AG08395 (cell line): ENCODE data around the gene CSRNP2.

Source experiments
- DNase-seq: peaks from one replicate; pipeline ENCODE4 v3.0.0; 2012; ENCODE audit warnings: mixed read lengths, low spot score

CSRNP2 gene

GRCh38 chr12:51077930-51078329 lies 5.5 kb downstream of the CSRNP2 start:
- DNase-seq, result peak; percentile 55

GRCh38 chr12:51076236-51076930 lies 7.0 kb downstream of the CSRNP2 start:
- no peak for DNase-seq

- no peak for DNase-seq
These were observed 8.0 kb downstream of the CSRNP2 start for GRCh38 chr12:51075390-51075789.

- DNase-seq, result no peak
These were observed 11.7 kb downstream of the CSRNP2 start for GRCh38 chr12:51071663-51072062.

GRCh38 chr12:51070004-51070403 lies 13.4 kb downstream of the CSRNP2 start:
- DNase-seq, result no peak

- DNase-seq, result no peak
These were observed 15.6 kb downstream of the CSRNP2 start for GRCh38 chr12:51067771-51068170.

- DNase-seq, result no peak
These were observed 16.2 kb downstream of the CSRNP2 start for GRCh38 chr12:51067229-51067628.

- DNase-seq, result no peak
These were observed 17.9 kb downstream of the CSRNP2 start for GRCh38 chr12:51065530-51065929.

GRCh38 chr12:51062631-51063397 lies 20.6 kb downstream of the CSRNP2 start:
- no peak for DNase-seq

- no peak for DNase-seq
These were observed 24.3 kb downstream of the CSRNP2 start for GRCh38 chr12:51059086-51059485.

- DNase-seq, result peak; percentile 48
These were observed 27.2 kb downstream of the CSRNP2 start for GRCh38 chr12:51056242-51056641.

GRCh38 chr12:51055060-51055459 lies 28.3 kb downstream of the CSRNP2 start:
- no peak for DNase-seq

- no peak for DNase-seq
These were observed 31.6 kb downstream of the CSRNP2 start for GRCh38 chr12:51051787-51052186.

- no peak for DNase-seq
These were observed 33.9 kb downstream of the CSRNP2 start for GRCh38 chr12:51049525-51049924.

- no peak for DNase-seq
These were observed 34.6 kb downstream of the CSRNP2 start for GRCh38 chr12:51048661-51049251.

GRCh38 chr12:51047655-51048540 lies 35.5 kb downstream of the CSRNP2 start, which contains the start of gene LETMD1:
TSS of gene LETMD1 (plus strand) at chr12:51048327. CDS start at chr12:51048357, 30 bp downstream.
- DNase-seq, result peak; percentile 98

- DNase-seq, result no peak
These were observed 47.1 kb downstream of the CSRNP2 start for GRCh38 chr12:51036279-51036678.

GRCh38 chr12:51033457-51034089 lies 49.8 kb downstream of the CSRNP2 start:
- DNase-seq, result no peak

- DNase-seq, result no peak
These were observed 50.3 kb downstream of the CSRNP2 start for GRCh38 chr12:51033048-51033447.

- DNase-seq, result no peak
These were observed 54.6 kb downstream of the CSRNP2 start for GRCh38 chr12:51028813-51029150.

- DNase-seq, result no peak
These were observed 55.1 kb downstream of the CSRNP2 start for GRCh38 chr12:51028126-51028812.
